Karpas-422 (cell line): ENCODE measurements around the gene SMG6. TPM values are rescaled to one million over a fixed set of nuclear protein-coding genes. Genes with fewer than 3 reads are reported as not detected.

Experiments used
- DNase-seq: peaks from one replicate; pipeline ENCODE4 v3.0.0-alpha.2; 2015
- H2AFZ ChIP-seq: fragments of 200-600 bp; sonication (generic); 2 replicates; pipeline ENCODE4 v1.6.1; 2014; ENCODE audit warnings: antibody characterized with exemption, low read length, mixed read lengths
- H3K27ac ChIP-seq: fragments of 200-600 bp; sonication (generic); 2 replicates; pipeline ENCODE4 v1.5.1; 2014; ENCODE audit warnings: mild to moderate bottlenecking, low read length, moderate library complexity
- H3K27me3 ChIP-seq: fragments of 200-600 bp; sonication (generic); 2 replicates; pipeline ENCODE4 v1.6.1; 2014; ENCODE audit warnings: low read length, mixed read lengths
- H3K36me3 ChIP-seq: fragments of 200-600 bp; sonication (generic); 2 replicates; pipeline ENCODE4 v1.6.1; 2014; ENCODE audit warnings: low read length, mixed read lengths; ENCODE audit not compliant: insufficient read depth
- H3K4me1 ChIP-seq: fragments of 200-600 bp; sonication (generic); 2 replicates; pipeline ENCODE4 v1.6.1; 2014; ENCODE audit warnings: mild to moderate bottlenecking, low read length, mixed read lengths
- H3K4me2 ChIP-seq: fragments of 200-600 bp; sonication (generic); 2 replicates; pipeline ENCODE4 v1.6.1; 2014; ENCODE audit warnings: low read length, low read depth, mild to moderate bottlenecking; ENCODE audit not compliant: poor library complexity, severe bottlenecking
- H3K4me3 ChIP-seq: fragments of 200-600 bp; sonication (generic); 2 replicates; pipeline ENCODE4 v1.5.1; 2014; ENCODE audit warnings: mild to moderate bottlenecking, antibody characterized with exemption, low read length, mixed read lengths
- H3K79me2 ChIP-seq: fragments of 200-600 bp; sonication (generic); 2 replicates; pipeline ENCODE4 v1.6.1; 2014; ENCODE audit warnings: mild to moderate bottlenecking, low read length, mixed read lengths
- H3K9ac ChIP-seq: fragments of 200-600 bp; sonication (generic); 2 replicates; pipeline ENCODE4 v1.6.0; 2014; ENCODE audit warnings: low read length
- H3K9me2 ChIP-seq: fragments of 200-600 bp; sonication (generic), shearing (Covaris generic); replicated peaks from 2 replicates; pipeline ENCODE4 v1.6.0; 2014; ENCODE audit warnings: mild to moderate bottlenecking, low read length, moderate library complexity; ENCODE audit not compliant: insufficient read depth
- H3K9me3 ChIP-seq: fragments of 300-700, 200-600 bp; sonication (generic); 2 replicates; pipeline ENCODE4 v1.6.1; 2014; ENCODE audit warnings: low read length, mixed read lengths
- H4K20me1 ChIP-seq: fragments of 200-600 bp; sonication (generic); 2 replicates; pipeline ENCODE4 v1.6.1; 2014; ENCODE audit warnings: mild to moderate bottlenecking, antibody characterized with exemption, low read length, low read depth; ENCODE audit not compliant: insufficient read depth
- total RNA-seq: library from RNA; depleted of rRNA; stranded (reverse); fragments of >200 nt; shearing (Covaris generic); gene quantifications from 2 replicates; pipeline ENCODE4 v1.2.3, GENCODE V29; 2014; ENCODE audit warnings: low replicate concordance; rRNA removed

Gene SMG6
- 10.2 and 12.0 TPM in 2 replicates for total RNA-seq

- Histone ChIP-seq H3K9me2 (no peaks in the 10 kb centered on the region), H2AFZ (peak within 1 kb of the TSS; percentile 86), H3K4me2 (peak within 1 kb of the TSS; percentile 88), H3K27ac (peak within 1 kb of the TSS; percentile 41), H4K20me1 (0 out of 2 replicates have a peak, but pooled peaks cover 5% of the 10 kb centered on the region), H3K27me3 (no peaks in the 10 kb centered on the region), H3K4me3 (peak within 1 kb of the TSS; percentile 100), H3K9ac (peak within 1 kb of the TSS; percentile 100), H3K9me3 (no peaks in the 10 kb centered on the region), H3K79me2 (peaks cover 80% of the 10 kb centered on the region), H3K36me3 (peaks cover 8% of the 10 kb centered on the region; the same call in 1 of the 2 replicates), H3K4me1 (peaks cover 22% of the 10 kb centered on the region)
- peak; percentile 97 for DNase-seq
These were observed at the start of gene SMG6, which contains the start of gene SRR for GRCh38 chr17:2303204-2304188. SMG6 (minus strand) TSS chr17:2303785; CDS start chr17:2303720, 65 bp downstream. SRR (plus strand) TSS chr17:2303950; CDS start chr17:2315561, 11,611 bp downstream.

- H2AFZ ChIP-seq, result no peak overlapping the region
- no peaks in the 10 kb centered on the region for H3K9me3 ChIP-seq
- no peak overlapping the region for H3K9ac ChIP-seq
- no peak for DNase-seq
- H4K20me1 ChIP-seq, result no peaks in the 10 kb centered on the region
- no peaks in the 10 kb centered on the region for H3K36me3 ChIP-seq
- H3K79me2 ChIP-seq, result peaks cover 14% of the 10 kb centered on the region
- no peak overlapping the region for H3K4me2 ChIP-seq
- no peak overlapping the region for H3K4me3 ChIP-seq
- no peak overlapping the region for H3K27ac ChIP-seq
- H3K4me1 ChIP-seq, result peaks cover 3% of the 10 kb centered on the region; the same call in 1 of the 2 replicates
- H3K27me3 ChIP-seq, result no peaks in the 10 kb centered on the region
- H3K9me2 ChIP-seq, result no peaks in the 10 kb centered on the region
These were observed 47.7 kb upstream of the SMG6 start for GRCh38 chr17:2351269-2351668.

- no peaks in the 10 kb centered on the region for H3K36me3 ChIP-seq
- H3K27ac ChIP-seq, result no peak overlapping the region
- H3K9me3 ChIP-seq, result no peaks in the 10 kb centered on the region
- no peak overlapping the region for H3K9ac ChIP-seq
- no peaks in the 10 kb centered on the region for H3K27me3 ChIP-seq
- H3K4me1 ChIP-seq, result no peaks in the 10 kb centered on the region
- H3K4me3 ChIP-seq, result no peak overlapping the region
- H3K79me2 ChIP-seq, result peaks cover 13% of the 10 kb centered on the region
- H3K9me2 ChIP-seq, result no peaks in the 10 kb centered on the region
- H2AFZ ChIP-seq, result no peak overlapping the region
- H3K4me2 ChIP-seq, result no peak overlapping the region
- no peaks in the 10 kb centered on the region for H4K20me1 ChIP-seq
- no peak for DNase-seq
These were observed 44.5 kb upstream of the SMG6 start for GRCh38 chr17:2347805-2348685.

- H3K27me3 ChIP-seq, result no peaks in the 10 kb centered on the region
- no peak overlapping the region for H2AFZ ChIP-seq
- H3K27ac ChIP-seq, result no peak overlapping the region
- DNase-seq, result no peak
- peaks cover 14% of the 10 kb centered on the region for H3K79me2 ChIP-seq
- H3K9me3 ChIP-seq, result no peaks in the 10 kb centered on the region
- no peak overlapping the region for H3K4me2 ChIP-seq
- no peak overlapping the region for H3K4me3 ChIP-seq
- H3K4me1 ChIP-seq, result no peaks in the 10 kb centered on the region
- no peaks in the 10 kb centered on the region for H3K36me3 ChIP-seq
- H3K9me2 ChIP-seq, result no peaks in the 10 kb centered on the region
- no peaks in the 10 kb centered on the region for H4K20me1 ChIP-seq
- no peak overlapping the region for H3K9ac ChIP-seq
These were observed 42.9 kb upstream of the SMG6 start for GRCh38 chr17:2346475-2346874.

GRCh38 chr17:2344528-2344927 is 40.9 kb upstream of the SMG6 start:
- no peaks in the 10 kb centered on the region for H3K9me3 ChIP-seq

GRCh38 chr17:2343421-2343820 is 39.8 kb upstream of the SMG6 start:
- no peaks in the 10 kb centered on the region for H4K20me1 ChIP-seq
- no peak overlapping the region for H3K9ac ChIP-seq
- H3K27ac ChIP-seq, result no peak overlapping the region
- no peak overlapping the region for H3K4me3 ChIP-seq
- DNase-seq, result no peak
- H3K9me3 ChIP-seq, result no peaks in the 10 kb centered on the region
- H3K79me2 ChIP-seq, result peaks cover 38% of the 10 kb centered on the region
- H3K4me2 ChIP-seq, result no peak overlapping the region
- no peaks in the 10 kb centered on the region for H3K36me3 ChIP-seq
- H3K4me1 ChIP-seq, result peaks cover 1% of the 10 kb centered on the region
- H3K27me3 ChIP-seq, result no peaks in the 10 kb centered on the region
- no peaks in the 10 kb centered on the region for H3K9me2 ChIP-seq
- H2AFZ ChIP-seq, result no peak overlapping the region

More at GRCh38 chr17:2344528-2344927, 40.9 kb upstream of the SMG6 start:
- no peak overlapping the region for H3K4me3 ChIP-seq
- H3K79me2 ChIP-seq, result peaks cover 29% of the 10 kb centered on the region
- no peaks in the 10 kb centered on the region for H4K20me1 ChIP-seq
- H3K36me3 ChIP-seq, result no peaks in the 10 kb centered on the region
- H3K4me2 ChIP-seq, result no peak overlapping the region
- H3K9ac ChIP-seq, result no peak overlapping the region
- no peak overlapping the region for H3K27ac ChIP-seq
- H3K4me1 ChIP-seq, result no peaks in the 10 kb centered on the region
- no peak overlapping the region for H2AFZ ChIP-seq
- H3K9me2 ChIP-seq, result no peaks in the 10 kb centered on the region
- DNase-seq, result no peak
- no peaks in the 10 kb centered on the region for H3K27me3 ChIP-seq

GRCh38 chr17:2338315-2338657 is 34.7 kb upstream of the SMG6 start:
- Histone ChIP-seq H3K4me3 (peak overlapping the region; percentile 91), H3K9ac (peak overlapping the region; percentile 94), H3K79me2 (peaks cover 74% of the 10 kb centered on the region), H3K9me3 (no peaks in the 10 kb centered on the region), H3K4me2 (peak overlapping the region; percentile 81), H3K27me3 (no peaks in the 10 kb centered on the region), H3K36me3 (peaks cover 25% of the 10 kb centered on the region), H3K27ac (peak overlapping the region; percentile 69; the same call in 1 of the 2 replicates), H3K4me1 (peaks cover 26% of the 10 kb centered on the region), H3K9me2 (no peaks in the 10 kb centered on the region), H4K20me1 (no peaks in the 10 kb centered on the region), H2AFZ (peak overlapping the region; percentile 16; the same call in 1 of the 2 replicates)
- peak; percentile 43 for DNase-seq
